Transverse colon (tissue), 4 donors: ENCODE measurements around the gene KLHL12. TPM values are rescaled to one million over a fixed set of nuclear protein-coding genes. Genes with fewer than 3 reads are reported as not detected.
"Not testable (repeated sequence)": the region's sequence is repeated elsewhere in the genome, so short reads cannot be mapped to it uniquely, and the experiment has no call there.

Experiments
- DNase-seq: peaks from one replicate; pipeline ENCODE4 v3.0.0-alpha.2; 2019
- H3K27ac ChIP-seq, 4 donors: fragments of 200-600 bp; sonication (generic); 2 replicates each; pipeline ENCODE4 v1.5.1; 2016 to 2018; ENCODE audit warnings: inconsistent platforms in 4 of 4
- H3K27me3 ChIP-seq: fragments of 200-600 bp; sonication (generic); 2 replicates; pipeline ENCODE4 v1.5.1; 2017; ENCODE audit warnings: inconsistent platforms
- H3K36me3 ChIP-seq, 4 donors: fragments of 200-600 bp; sonication (generic); 2 replicates each; pipeline ENCODE4 v1.5.1; 2017 to 2019; ENCODE audit warnings: inconsistent platforms in 4 of 4
- H3K4me1 ChIP-seq, 4 donors: fragments of 200-600 bp; sonication (generic); 2 replicates each; pipeline ENCODE4 v1.5.1; 2017 to 2020; ENCODE audit warnings: inconsistent platforms in 4 of 4
- H3K4me3 ChIP-seq, 4 donors: fragments of 200-600 bp; sonication (generic); 1 replicate in 1 of 4; 2 replicates in 3 of 4; pipeline versions ENCODE4 v1.5.1 to v1.6.1; 2017 to 2019; ENCODE audit warnings: inconsistent platforms in 4 of 4
- H3K9me3 ChIP-seq, 2 donors: fragments of 200-600 bp; sonication (generic); 2 replicates each; pipeline ENCODE4 v1.5.1; 2017 to 2019; ENCODE audit warnings: inconsistent platforms in 2 of 2
- CTCF ChIP-seq, 5 experiments: fragments of 200-600 bp in 3 of 5; fragments of 450-650 bp in 2 of 5; sonication (generic) in 3 of 5; IDR thresholded peaks; 1 replicate in 2 of 5; 2 replicates in 3 of 5; pipeline ENCODE4 v1.5.1; 2016 to 2017; ENCODE audit warnings: antibody characterized with exemption in 5 of 5, inconsistent platforms in 3 of 5, mild to moderate bottlenecking in 2 of 5, moderate library complexity in 1 of 5
- EP300 ChIP-seq: sonication (generic); formaldehyde crosslinking; IDR thresholded peaks from one replicate; pipeline ENCODE4 v1.6.1; 2017; ENCODE audit warnings: antibody characterized with exemption, low read depth
- POLR2A ChIP-seq: fragments of 450-650 bp; IDR thresholded peaks from one replicate; pipeline ENCODE4 v1.6.1; 2016; ENCODE audit warnings: antibody characterized with exemption, mild to moderate bottlenecking, moderate library complexity
- POLR2AphosphoS5 ChIP-seq, 3 donors: sonication (generic); formaldehyde crosslinking; IDR thresholded peaks; one replicate each; pipeline ENCODE4 v1.6.1; 2016; ENCODE audit warnings: antibody characterized with exemption in 3 of 3
- WGBS, 2 donors: methylation state at CpG; one replicate each; pipeline ENCODE4 v1.1.5; 2018; ENCODE audit warnings: low coverage in 1 of 2; 5-methylcytosine and 5-hydroxymethylcytosine counted together
- in situ Hi-C, 4 donors: fragments of 200-750 bp; cut with MboI; loops; one replicate each; pipeline versions ENCODE4 v1.15.0 to v1.15.1; 2017; ENCODE audit warnings: low sequenced_read_pairs in 3 of 4, low pct_ligation_motif_present in 1 of 4, low pct_unique_long_range_greater_than_20kb in 1 of 4
- intact Hi-C: fragments of 100-400 bp; cut with DNase I; formaldehyde crosslinking; loops from one replicate; pipeline ENCODE4 v1.15.1; 2023; ENCODE audit warnings: low total_unique reads
- total RNA-seq, 4 donors: library from RNA; depleted of rRNA; stranded (reverse); fragments of >200 nt; gene quantifications; one replicate each; pipeline ENCODE4 v1.1.0, GENCODE V29; 2016

Gene KLHL12
- total RNA-seq, 4 donors from 2014 or later, result 10.5 to 26.6 (median 19.4) TPM

- Histone ChIP-seq H3K27me3 (no peaks in the 10 kb centered on the region), H3K27ac (no peak overlapping the region), H3K9me3 (no peaks in the 10 kb centered on the region), H3K4me3 (no peak overlapping the region), H3K36me3 (peaks cover 0 to 53% (median 24%) of the 10 kb centered on the region in 4 donors), H3K4me1 (no peaks in the 10 kb centered on the region)
- DNase-seq, result no peak
- intact Hi-C loops, result no loop called here
- in situ Hi-C loops, result no loop called here
- TF ChIP-seq POLR2AphosphoS5 (IDR thresholded peaks at IDR 0.05) (no peak), POLR2A (no peak), CTCF (IDR thresholded peaks at IDR 0.05) (no peak), EP300 (no peak)
Measured at GRCh38 chr1:202940561-202940960, 13.5 kb upstream of the KLHL12 start.

- no peak overlapping the region for H3K27ac ChIP-seq
- H3K9me3 ChIP-seq, result no peaks in the 10 kb centered on the region
- in situ Hi-C loops (no loop called here), intact Hi-C loops (no loop called here)
- H3K27me3 ChIP-seq, result no peaks in the 10 kb centered on the region
- no peaks in the 10 kb centered on the region for H3K4me1 ChIP-seq
- H3K4me3 ChIP-seq, result no peak overlapping the region
- H3K36me3 ChIP-seq, result peaks cover 0 to 32% (median 14%) of the 10 kb centered on the region in 4 donors
- WGBS, 2 donors, result 87 to 89% methylated on average over 3 to 5 of the region's 5 CpGs
- no peak for DNase-seq
- TF ChIP-seq POLR2A (no peak), EP300 (no peak), CTCF (IDR thresholded peaks at IDR 0.05) (no peak), POLR2AphosphoS5 (IDR thresholded peaks at IDR 0.05) (no peak)
Measured at GRCh38 chr1:202938287-202938925, 11.4 kb upstream of the KLHL12 start.

GRCh38 chr1:202936409-202936808 is 9.4 kb upstream of the KLHL12 start:
- H3K9me3 ChIP-seq, H3K4me3 ChIP-seq, in situ Hi-C loops, H3K27me3 ChIP-seq, DNase-seq, H3K27ac ChIP-seq, intact Hi-C loops, H3K4me1 ChIP-seq: not testable (repeated sequence)
- 100% methylated on average over 1 of the region's 6 CpGs; no CpG with 5 or more reads in 1 of the 2 donors for WGBS, 2 donors
- peaks cover 0 to 12% (median 6%) of the 10 kb centered on the region in 4 donors for H3K36me3 ChIP-seq

GRCh38 chr1:202935844-202936243 is 8.8 kb upstream of the KLHL12 start:
- WGBS, 2 donors, result 73 to 83% methylated on average over 1 to 3 of the region's 3 CpGs
- Histone ChIP-seq H3K27me3 (no peaks in the 10 kb centered on the region), H3K4me1 (no peaks in the 10 kb centered on the region), H3K4me3 (no peak overlapping the region), H3K27ac (no peak overlapping the region), H3K36me3 (peaks cover 0 to 6% (median 3%) of the 10 kb centered on the region in 4 donors), H3K9me3 (peaks cover 0 to 3% of the 10 kb centered on the region in 2 donors)
- no peak for DNase-seq
- intact Hi-C loops, result no loop called here
- in situ Hi-C loops, result no loop called here
- no peak for TF ChIP-seq POLR2AphosphoS5 (IDR thresholded peaks at IDR 0.05)
- no peak for TF ChIP-seq CTCF (IDR thresholded peaks at IDR 0.05)
- no peak for TF ChIP-seq EP300
- no peak for TF ChIP-seq POLR2A

- Histone ChIP-seq H3K27me3 (no peaks in the 10 kb centered on the region), H3K4me3 (no peak overlapping the region), H3K4me1 (no peaks in the 10 kb centered on the region), H3K9me3 (peaks cover 0 to 3% of the 10 kb centered on the region in 2 donors), H3K36me3 (no peaks in the 10 kb centered on the region), H3K27ac (no peak overlapping the region)
- in situ Hi-C loops, result no loop called here
- TF ChIP-seq CTCF (IDR thresholded peaks at IDR 0.05) (no peak), EP300 (no peak), POLR2AphosphoS5 (IDR thresholded peaks at IDR 0.05) (no peak), POLR2A (no peak)
- DNase-seq, result no peak
- 83 to 84% methylated on average over 3 of the region's 3 CpGs for WGBS, 2 donors
- intact Hi-C loops, result no loop called here
Measured at GRCh38 chr1:202934755-202935154, 7.7 kb upstream of the KLHL12 start.
